Dendritic cell treated with granulocyte-macrophage colony-stimulating factor and Interleukin-4, amounts not matched to agents 40 ng/mL and 50 ng/mL, for 4 days (primary cell): ENCODE data around the gene ILKAP.

Experiments used
- H3K27ac Mint-ChIP-seq: one replicate; pipeline ENCODE4 v1.8.0; 2022; ENCODE audit warnings: mild to moderate bottlenecking, mixed read lengths
- H3K27me3 Mint-ChIP-seq: one replicate; pipeline ENCODE4 v1.8.0; 2022; ENCODE audit warnings: mild to moderate bottlenecking, mixed read lengths
- H3K36me3 Mint-ChIP-seq: one replicate; pipeline ENCODE4 v1.8.0; 2022; ENCODE audit warnings: low read depth, mixed read lengths
- H3K4me1 Mint-ChIP-seq: one replicate; pipeline ENCODE4 v1.8.0; 2022; ENCODE audit warnings: low read depth, mixed read lengths
- H3K4me3 Mint-ChIP-seq: one replicate; pipeline ENCODE4 v1.8.0; 2022; ENCODE audit warnings: mild to moderate bottlenecking, moderate library complexity, mixed read lengths
- H3K9me3 Mint-ChIP-seq: one replicate; pipeline ENCODE4 v1.8.0; 2022; ENCODE audit warnings: mixed read lengths
- intact Hi-C: fragments of 100-400 bp; cut with micrococcal nuclease; formaldehyde crosslinking; loops from one replicate; pipeline ENCODE4 v1.15.0; 2022

Gene ILKAP

DNA sequence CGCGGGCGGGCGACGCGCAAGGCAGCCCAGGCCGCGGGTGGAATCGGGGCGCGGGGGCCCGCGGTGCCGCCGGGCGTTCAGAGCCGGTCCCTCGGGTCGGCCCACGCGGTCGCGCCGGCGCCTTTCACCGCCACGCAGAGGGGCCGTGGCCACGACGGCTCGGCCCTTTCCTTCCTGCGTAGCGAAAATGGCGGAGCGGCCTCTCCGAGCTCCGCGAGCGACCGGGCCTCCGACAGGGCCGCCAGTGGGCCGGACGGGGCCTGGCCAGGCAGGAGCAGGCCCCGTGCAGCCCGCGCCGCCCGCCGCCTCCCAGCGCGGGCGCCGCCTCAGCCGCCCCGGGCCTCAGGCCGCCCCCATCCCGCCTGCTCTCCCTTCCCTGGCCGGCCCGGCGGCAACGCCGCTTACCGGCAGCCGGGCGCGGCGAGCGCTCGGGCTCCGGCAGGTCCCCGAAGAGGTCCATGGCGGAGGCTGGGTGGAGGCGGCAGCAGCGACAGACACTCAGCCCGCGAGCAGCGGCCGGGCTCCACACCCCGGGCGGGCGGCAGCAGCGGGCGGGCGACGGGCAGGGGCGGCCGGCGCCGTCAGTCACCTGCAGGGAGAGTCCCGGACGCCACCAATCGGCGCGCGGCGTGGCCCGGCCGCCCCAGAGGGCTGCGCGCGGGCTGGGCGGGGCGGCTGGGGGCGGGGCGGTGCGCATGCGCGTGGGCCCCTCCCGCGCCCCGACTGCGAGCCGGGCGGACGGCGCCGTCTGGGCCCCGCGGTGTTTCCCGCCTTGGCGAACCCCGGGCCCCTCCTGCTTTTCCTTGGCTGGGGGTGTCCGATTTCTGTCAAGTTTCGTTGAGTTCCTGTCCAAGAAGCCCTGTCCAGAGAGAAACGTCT, at the start of gene ILKAP:
TSS of gene ILKAP (minus strand) at position 602 of the 879 bp plus-strand sequence. CDS start at position 460, 142 bp downstream.
- Mint-ChIP-seq H3K4me1 (peaks cover 42% of the 10 kb centered on the region), H3K27ac (peak within 1 kb of the TSS; percentile 80), H3K27me3 (peaks cover 3% of the 10 kb centered on the region), H3K9me3 (no peaks in the 10 kb centered on the region), H3K4me3 (peak within 1 kb of the TSS; percentile 80), H3K36me3 (peaks cover 5% of the 10 kb centered on the region)
- intact Hi-C loops, result loop anchor here (5.0 kb wide), 1 partner anchor 34 kb away; no protein-coding TSS in a partner anchor

GRCh38 chr2:238252766-238253630, 49.5 kb upstream of the ILKAP start:
- H3K27me3 Mint-ChIP-seq, result no peaks in the 10 kb centered on the region
- intact Hi-C loops, result no loop called here

DNA sequence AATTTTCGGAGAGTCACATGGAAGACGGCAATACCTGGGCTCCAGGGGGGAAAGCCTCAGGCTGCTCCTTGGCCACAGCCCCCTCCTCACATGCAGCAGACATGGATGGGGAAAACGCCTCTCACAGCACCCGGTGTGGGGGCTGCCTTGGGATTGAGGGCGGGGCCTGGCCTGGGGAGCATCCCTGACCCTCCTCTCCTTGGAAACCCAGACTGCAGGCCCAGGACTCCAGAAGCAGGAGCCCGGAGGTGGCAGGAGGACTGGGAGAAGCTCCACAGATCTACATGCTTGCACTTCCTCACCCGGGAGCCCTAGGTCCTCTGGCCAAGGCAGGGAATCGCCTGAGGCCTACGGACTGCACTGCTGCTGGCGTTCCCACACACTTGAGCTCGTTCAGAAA, 48.5 kb upstream of the ILKAP start:
- Mint-ChIP-seq H3K36me3 (peaks cover 100% of the 10 kb centered on the region), H3K9me3 (no peaks in the 10 kb centered on the region), H3K4me3 (no peak overlapping the region), H3K4me1 (no peaks in the 10 kb centered on the region), H3K27me3 (no peaks in the 10 kb centered on the region), H3K27ac (peak overlapping the region; percentile 24)
- intact Hi-C loops, result no loop called here

More at GRCh38 chr2:238252766-238253630, 49.5 kb upstream of the ILKAP start:
- Mint-ChIP-seq H3K36me3 (peaks cover 100% of the 10 kb centered on the region), H3K27ac (peak overlapping the region; percentile 24), H3K4me1 (no peaks in the 10 kb centered on the region), H3K4me3 (no peak overlapping the region), H3K9me3 (no peaks in the 10 kb centered on the region)

- intact Hi-C loops, result no loop called here
- no peaks in the 10 kb centered on the region for H3K27me3 Mint-ChIP-seq
- H3K27ac Mint-ChIP-seq, result no peak overlapping the region
- no peak overlapping the region for H3K4me3 Mint-ChIP-seq
- H3K36me3 Mint-ChIP-seq, result peaks cover 100% of the 10 kb centered on the region
- no peaks in the 10 kb centered on the region for H3K4me1 Mint-ChIP-seq
- H3K9me3 Mint-ChIP-seq, result no peaks in the 10 kb centered on the region
Observed at GRCh38 chr2:238251331-238251730, 47.8 kb upstream of the ILKAP start.

- no peak overlapping the region for H3K27ac Mint-ChIP-seq
- intact Hi-C loops, result no loop called here
- peaks cover 100% of the 10 kb centered on the region for H3K36me3 Mint-ChIP-seq
- H3K9me3 Mint-ChIP-seq, result no peaks in the 10 kb centered on the region
- no peaks in the 10 kb centered on the region for H3K4me1 Mint-ChIP-seq
- H3K4me3 Mint-ChIP-seq, result no peak overlapping the region
- H3K27me3 Mint-ChIP-seq, result no peaks in the 10 kb centered on the region
Observed at GRCh38 chr2:238250896-238251295, 47.4 kb upstream of the ILKAP start.

GRCh38 chr2:238247841-238248453, 44.5 kb upstream of the ILKAP start:
- Mint-ChIP-seq H3K27ac (no peak overlapping the region), H3K4me3 (no peak overlapping the region), H3K4me1 (no peaks in the 10 kb centered on the region), H3K27me3 (no peaks in the 10 kb centered on the region), H3K9me3 (no peaks in the 10 kb centered on the region), H3K36me3 (peaks cover 82% of the 10 kb centered on the region)
- intact Hi-C loops, result no loop called here

DNA sequence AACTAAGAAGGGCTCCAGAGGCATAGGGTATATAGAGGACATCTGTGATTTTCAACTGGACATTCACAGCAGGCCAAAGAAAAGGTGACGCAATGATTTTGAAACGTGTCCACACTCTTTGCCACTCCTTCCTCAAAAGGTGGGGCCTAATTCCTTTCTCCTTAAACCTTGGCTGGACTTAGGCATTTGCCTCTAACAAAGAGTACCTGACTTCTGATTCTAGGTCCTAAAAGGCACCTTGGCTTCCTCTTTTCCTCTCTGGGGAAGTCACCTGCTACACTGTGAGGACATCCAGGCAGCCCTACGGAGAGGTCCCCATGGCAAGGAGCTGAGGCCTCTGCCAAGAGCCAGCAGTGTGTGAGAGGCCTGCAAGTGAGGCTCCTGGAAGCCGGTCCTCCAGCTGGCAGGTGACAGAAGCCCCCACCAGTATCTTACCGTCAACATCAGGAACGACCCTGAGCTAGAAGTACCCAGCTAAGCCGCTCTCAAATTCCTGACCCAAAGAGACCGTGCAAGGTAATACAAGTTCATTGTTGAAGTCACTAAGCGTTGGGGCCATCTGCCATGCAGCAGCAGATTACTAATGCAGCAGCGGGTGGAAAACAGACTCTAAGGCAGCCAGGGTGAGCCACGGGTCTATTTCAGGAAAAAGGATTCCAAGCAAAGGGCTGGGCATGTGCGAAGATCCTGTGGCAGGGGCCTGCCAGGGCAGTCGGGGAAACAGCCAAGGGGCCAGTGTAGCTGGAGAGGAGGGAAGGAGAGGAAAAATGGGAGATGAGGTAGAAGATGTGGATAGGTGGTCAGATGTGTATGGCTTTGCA, 43.7 kb upstream of the ILKAP start:
- Mint-ChIP-seq H3K36me3 (peaks cover 75% of the 10 kb centered on the region), H3K9me3 (no peaks in the 10 kb centered on the region), H3K4me1 (no peaks in the 10 kb centered on the region), H3K27me3 (peaks cover 7% of the 10 kb centered on the region), H3K4me3 (no peak overlapping the region), H3K27ac (no peak overlapping the region)
- intact Hi-C loops, result no loop called here

DNA sequence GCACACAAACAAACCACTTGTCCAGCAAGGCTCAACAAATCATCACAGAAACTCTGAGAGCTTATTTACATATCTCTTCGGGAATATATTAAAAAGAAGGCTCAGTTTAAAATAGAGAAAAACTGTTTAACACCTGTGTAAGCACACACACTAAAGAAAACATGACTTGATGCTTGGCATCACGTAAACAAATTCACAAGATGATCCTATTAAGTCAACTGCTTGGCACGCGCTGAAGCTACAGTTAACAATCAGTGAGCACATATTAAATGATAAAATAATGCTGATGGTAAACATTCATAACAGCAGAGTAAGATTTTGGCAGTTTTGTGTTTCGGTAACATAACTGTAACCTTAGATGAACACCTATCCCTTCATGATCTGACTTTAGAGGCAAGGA, 40.7 kb upstream of the ILKAP start:
- intact Hi-C loops, result no loop called here
- Mint-ChIP-seq H3K4me1 (peaks cover 5% of the 10 kb centered on the region), H3K4me3 (no peak overlapping the region), H3K27ac (no peak overlapping the region), H3K36me3 (peaks cover 44% of the 10 kb centered on the region), H3K27me3 (peaks cover 27% of the 10 kb centered on the region), H3K9me3 (no peaks in the 10 kb centered on the region)

GRCh38 chr2:238243496-238244076, 40.1 kb upstream of the ILKAP start:
- Mint-ChIP-seq H3K9me3 (no peaks in the 10 kb centered on the region), H3K36me3 (peaks cover 38% of the 10 kb centered on the region), H3K27me3 (peaks cover 32% of the 10 kb centered on the region), H3K4me3 (no peak overlapping the region), H3K4me1 (peaks cover 5% of the 10 kb centered on the region), H3K27ac (no peak overlapping the region)
- intact Hi-C loops, result no loop called here

- H3K4me3 Mint-ChIP-seq, result no peak overlapping the region
- no peak overlapping the region for H3K27ac Mint-ChIP-seq
- peaks cover 32% of the 10 kb centered on the region for H3K36me3 Mint-ChIP-seq
- intact Hi-C loops, result no loop called here
- no peaks in the 10 kb centered on the region for H3K9me3 Mint-ChIP-seq
- H3K27me3 Mint-ChIP-seq, result peaks cover 37% of the 10 kb centered on the region
- H3K4me1 Mint-ChIP-seq, result peaks cover 5% of the 10 kb centered on the region
Observed at GRCh38 chr2:238242731-238243495, 39.4 kb upstream of the ILKAP start.

DNA sequence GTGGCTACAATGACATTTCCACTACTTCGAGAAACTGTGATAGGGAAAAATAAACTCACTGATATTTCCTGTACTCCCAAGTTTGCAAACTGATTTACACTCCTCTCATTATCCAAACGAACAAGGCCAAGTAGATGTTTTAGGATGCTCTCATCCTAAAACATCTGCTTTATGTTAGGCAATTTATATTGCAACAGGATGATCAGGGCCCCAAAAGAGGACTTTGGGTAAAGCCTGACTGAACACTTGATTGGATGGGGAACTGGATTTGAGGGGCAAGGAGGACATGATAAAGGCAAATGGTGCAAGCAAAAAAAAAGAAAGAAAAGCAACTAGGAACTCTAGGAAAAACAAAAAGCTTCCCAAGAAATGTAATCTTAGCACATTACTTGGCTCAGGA, 38.5 kb upstream of the ILKAP start:
- Mint-ChIP-seq H3K27ac (no peak overlapping the region), H3K9me3 (no peaks in the 10 kb centered on the region), H3K4me3 (no peak overlapping the region), H3K4me1 (peaks cover 5% of the 10 kb centered on the region), H3K27me3 (peaks cover 47% of the 10 kb centered on the region), H3K36me3 (peaks cover 22% of the 10 kb centered on the region)
- intact Hi-C loops, result no loop called here
